GM18517 (cell line): ENCODE data around the gene NDEL1.

Experiments used
- ATAC-seq: cut with Tn5 transposase; IDR thresholded peaks from one replicate; pipeline ENCODE4 v1.9.1; 2021; ENCODE audit warnings: mild to moderate bottlenecking, moderate library complexity; ENCODE audit not compliant: unreplicated experiment

The NDEL1 gene

DNA sequence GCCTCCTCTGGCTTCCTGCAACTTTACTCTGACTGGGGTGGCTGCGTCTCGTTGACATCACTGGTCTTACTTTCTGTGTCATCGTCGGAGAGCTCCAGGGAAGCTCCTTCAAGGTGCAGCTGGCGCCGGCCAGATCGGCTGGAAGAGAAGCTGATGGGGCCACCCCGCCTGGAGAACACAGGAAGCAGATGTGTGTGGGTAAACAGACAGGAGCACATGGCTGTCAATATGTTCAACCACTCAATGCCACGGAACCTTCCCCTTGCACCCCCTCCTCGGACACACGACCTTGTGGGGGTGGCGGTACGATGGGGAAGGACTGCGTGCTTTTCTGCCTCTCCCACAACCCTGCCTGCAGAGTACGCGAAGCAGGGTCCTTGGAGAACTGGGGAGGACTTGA, 40.1 kb downstream of the NDEL1 start:
- no peak for ATAC-seq

DNA sequence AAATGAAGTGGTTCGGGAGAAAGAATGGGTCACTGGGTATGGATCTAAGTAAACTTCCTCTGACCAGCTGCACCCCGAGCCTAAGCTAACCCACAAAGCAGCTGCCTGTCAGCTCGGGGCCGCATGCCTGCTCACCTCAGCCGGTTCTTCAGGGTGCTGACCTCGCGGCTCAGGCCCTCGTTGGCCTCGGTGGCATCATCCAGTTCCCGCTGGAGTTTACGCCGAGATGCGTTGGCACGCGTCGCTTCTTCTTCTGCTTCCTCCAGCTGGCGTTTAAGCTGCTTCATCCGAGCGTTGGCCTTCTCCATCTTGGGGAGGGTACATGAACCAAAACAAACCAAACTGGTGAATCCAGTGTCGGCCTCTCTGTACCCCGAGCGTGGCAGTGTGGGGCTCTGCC, 41.1 kb downstream of the NDEL1 start:
- ATAC-seq: no peak

DNA sequence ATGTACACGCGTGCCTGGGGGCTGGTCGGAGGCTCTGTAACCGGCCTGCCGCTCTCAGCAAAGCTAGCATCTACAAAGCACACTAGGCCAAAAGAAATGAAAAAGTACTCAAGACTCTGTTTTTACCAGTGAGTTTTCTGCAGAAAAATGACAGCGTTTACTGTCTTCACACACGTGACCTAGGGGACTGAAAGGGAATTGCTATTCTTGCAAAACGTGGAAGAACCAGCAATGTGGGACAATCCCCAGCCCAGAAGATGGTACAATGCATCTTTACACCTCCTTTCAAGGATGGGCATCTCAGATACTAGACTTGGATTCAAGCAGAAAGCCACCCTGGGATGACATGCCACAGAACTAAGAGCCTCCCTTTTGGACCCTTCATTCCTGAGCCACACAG, 41.5 kb downstream of the NDEL1 start:
- no peak for ATAC-seq

DNA sequence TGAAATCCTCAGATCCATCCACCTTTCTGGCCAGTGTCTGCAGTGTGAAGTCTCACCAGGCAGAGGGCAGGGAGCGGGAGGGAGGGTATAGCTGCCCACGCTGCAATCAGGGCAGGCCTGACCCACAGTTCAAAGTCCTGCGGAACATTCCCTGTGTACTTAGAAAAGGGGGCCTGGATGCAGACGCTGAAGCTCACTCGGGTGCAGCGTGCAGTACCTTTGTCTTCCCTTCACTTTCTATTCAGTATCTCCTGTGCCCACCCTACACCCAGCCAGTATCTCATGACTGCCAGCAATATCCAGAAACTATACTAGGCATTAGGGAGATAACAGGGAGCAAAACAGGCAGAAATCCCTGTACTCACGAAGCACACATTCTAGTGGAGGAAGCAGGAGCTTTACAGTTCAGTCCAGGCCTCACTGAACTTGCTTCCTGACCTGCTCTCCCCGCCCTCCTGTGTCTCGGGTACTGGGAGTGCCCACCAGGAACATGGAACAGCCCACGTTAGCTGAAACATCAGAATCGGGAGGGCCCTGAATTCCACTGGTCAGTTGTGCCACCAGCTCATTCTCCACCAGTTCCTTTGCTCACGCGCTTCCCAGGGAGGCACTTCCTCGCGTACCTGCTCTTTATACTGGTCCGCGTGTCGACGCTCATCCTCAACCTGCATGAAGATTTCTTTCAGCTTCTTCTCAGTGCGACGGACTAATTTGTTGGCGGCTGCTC, 42.2 kb downstream of the NDEL1 start:
- no peak for ATAC-seq

DNA sequence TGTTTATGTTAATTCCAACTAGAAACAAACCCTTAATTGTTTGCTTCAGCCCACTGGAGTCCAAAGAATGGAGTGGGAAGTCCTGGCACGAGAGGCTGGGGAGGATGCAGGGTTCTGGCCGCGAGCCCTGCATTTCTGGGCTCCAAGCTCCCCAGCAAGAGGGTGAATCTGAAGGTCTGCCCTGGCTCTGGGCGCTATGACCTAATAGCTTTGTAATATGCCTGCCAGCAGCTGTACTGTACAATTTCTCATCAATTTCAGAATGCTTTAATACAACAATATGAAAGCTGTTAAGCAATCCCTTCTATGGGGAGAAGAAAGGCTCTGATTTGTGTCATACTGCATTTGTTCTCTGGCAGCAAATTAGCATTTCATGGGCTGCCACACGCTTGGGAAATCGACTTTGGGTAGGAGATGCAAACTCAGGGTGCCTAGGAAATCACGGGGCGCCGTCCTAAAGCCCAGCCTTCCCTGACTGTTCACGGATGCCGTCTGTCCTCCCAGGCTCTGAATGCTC, 43.8 kb downstream of the NDEL1 start:
- no peak for ATAC-seq

DNA sequence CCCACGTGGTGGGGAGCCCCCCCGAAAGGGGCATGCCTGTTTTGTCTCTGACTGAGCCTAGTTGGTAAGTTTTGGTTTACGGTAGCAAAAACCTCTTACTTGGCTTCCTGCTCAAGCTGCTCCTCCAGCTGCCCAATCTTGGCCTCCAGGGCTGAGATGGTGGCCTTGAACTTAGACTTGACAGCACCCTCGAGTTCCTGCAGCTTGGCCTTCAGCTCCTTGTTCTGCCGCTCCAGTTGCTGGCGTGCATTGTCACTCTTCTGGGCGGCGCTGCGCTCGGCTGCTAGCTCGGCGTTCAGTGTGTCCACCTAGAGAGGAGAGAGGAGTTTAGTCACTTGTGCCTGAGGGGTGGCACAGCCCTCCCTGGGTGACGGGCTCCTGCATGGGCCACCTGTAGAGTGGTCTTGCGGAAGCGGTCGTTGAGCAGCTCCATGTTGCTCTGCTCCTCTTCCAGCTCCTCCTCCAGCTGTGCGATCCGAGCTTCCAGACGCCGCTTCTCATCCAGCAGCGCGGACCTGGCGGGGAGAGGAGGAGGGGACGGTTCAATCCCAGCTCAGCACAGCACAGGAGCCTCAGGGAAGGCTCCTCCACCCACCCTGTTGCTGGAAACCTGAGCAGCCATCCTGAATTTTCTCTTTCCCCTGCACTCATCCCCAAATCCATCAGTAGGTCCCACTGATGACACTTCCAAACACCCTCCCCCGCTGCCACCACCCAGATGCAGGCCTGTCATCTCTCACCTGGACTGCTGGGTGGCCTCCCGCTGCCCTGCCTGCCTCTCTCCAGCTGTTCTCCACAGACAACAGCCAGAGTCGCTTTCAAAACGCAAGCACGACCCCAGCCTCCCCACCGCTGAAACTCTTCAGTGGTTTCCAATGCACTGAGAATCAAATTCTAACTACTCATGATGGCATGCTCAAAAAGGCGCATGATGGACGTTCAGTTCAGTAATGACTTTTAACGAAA, 44.6 kb downstream of the NDEL1 start:
- ATAC-seq: no peak

DNA sequence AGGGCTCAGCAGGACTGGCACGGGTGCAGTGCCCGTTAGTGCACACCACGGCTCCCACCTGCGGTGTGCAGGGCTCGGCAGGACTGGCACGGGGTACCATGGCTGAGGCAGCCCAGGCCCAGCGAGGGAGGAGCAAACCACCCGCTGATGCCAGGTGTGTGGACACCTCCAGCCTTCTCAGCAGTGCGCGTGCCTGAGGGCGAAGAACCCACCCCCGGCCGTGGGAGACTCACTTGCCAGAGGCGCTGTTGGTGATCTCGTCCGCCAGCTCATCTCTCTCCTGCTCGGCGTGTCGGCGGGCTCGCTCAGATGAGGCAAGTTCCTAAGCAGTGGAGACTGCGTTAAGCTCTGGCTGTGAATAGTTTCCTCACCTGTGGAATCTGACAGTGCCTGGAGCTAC, 45.4 kb downstream of the NDEL1 start:
- no peak for ATAC-seq

DNA sequence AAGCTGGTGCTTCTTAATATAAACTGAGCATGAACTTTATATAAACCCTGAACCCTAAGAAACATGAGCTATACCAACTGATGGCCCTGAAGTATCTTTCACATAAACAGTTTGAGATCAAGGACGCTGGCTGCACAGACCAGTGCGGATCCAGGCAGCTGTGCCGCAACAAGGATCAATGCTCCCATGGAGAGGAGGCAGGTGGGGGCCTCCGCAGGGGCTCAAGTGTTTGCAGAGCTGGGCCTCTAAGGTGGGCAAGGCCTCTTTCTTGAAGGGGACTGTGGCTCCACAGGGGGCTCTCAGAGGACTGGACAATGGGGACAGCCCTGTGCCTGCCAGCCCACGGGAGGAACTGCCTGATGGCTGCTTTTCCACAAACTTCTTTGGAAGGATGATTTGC, 46.0 kb downstream of the NDEL1 start:
- no peak for ATAC-seq

DNA sequence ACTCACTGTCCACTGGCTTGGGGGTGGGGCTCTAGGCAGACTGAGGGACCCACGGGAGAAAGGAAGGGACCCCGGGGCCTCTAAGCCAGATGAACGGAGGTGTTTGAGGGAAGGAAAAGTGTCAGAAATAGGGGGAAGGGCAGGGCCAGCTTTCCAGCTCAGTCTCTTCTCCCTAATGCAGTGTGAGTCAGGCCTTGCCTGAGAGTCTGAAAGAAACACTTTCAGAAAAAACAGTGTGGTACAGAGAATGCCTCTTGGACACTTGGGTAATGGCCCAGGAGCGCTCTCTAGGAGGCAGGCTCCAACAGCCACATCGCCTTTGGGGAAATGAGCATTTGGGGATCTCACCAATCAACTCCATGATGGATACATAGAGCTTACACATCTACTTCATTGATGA, 46.9 kb downstream of the NDEL1 start:
- ATAC-seq: no peak

DNA sequence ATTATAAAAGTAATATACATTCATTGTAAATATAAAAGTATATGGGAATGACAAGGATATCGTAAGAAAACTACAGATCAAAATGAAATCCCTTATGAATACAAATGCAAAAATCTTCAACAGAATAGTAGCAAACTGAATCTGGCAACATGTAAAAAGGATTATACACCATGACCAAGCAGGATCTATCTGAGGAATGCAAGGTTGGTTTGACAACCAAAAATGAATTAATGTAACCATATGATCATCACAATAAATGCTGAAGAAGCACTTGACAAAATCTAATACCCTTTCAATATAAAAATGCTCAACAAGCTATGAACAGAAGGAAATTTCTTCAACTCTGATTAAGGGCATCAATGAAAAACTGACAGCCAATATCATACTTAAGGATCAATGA, 48.8 kb downstream of the NDEL1 start:
- no peak for ATAC-seq

DNA sequence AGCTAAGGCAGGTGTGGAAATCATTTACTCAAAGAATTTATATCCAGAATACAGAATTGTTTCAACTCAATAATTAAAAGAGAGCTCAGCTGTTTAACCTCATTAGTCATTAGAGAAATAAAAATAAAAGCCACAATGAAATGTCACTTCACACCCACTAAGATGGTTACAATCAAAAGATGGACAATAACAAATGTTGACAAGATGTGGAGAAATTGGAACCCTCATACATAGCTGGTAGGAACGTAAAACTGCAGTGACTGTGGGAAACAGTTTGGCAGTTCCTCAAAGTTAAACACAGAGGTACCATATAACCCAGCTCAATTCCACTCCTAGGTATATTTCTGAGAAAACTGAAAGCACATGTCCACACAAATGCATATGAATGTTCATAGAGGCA, 49.8 kb downstream of the NDEL1 start:
- ATAC-seq: no peak

DNA sequence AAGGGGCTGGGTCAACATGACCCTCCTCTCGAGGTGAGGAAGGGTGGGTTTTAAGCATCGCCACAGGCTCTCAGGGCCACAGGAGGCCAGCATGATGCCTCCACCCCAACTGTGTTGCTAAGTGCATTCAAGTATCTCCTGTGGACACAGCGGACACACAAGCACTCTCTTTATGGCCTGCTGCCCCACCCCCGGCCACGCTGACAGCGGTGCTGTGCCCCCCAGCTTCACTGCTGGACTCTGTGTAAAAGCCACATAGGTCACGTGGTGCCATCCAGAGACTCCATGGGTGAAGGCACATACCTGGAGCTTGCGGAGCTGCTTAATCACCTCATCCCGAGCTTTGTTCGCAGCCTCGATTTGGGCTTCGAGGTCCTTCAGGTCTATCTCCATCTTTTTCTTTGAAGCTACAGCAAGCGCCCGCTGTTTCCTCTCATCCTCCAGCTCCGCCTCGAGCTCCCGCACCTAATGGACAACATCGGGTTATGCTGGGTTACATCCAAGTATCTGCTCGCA, 51.5 kb downstream of the NDEL1 start:
- ATAC-seq: no peak

DNA sequence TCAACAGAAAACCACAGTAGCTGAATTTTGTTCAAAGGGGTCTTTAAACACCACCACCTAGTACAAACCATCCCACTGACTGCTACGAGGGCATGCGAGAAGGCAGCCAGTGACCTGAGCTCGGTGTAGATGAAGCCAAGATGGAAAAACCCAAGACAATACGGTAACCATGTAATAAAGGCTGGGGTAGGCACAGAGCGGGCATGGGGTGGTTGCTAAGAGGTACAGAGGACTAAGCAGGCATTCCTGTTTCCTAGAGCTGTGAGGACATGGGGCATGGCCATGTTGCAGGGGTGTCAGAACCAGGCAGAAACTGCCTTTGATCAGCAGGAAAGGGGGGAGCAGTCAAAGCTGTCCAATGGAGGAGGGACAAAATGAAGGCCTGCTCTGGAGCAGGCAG, 52.1 kb downstream of the NDEL1 start:
- no peak for ATAC-seq

DNA sequence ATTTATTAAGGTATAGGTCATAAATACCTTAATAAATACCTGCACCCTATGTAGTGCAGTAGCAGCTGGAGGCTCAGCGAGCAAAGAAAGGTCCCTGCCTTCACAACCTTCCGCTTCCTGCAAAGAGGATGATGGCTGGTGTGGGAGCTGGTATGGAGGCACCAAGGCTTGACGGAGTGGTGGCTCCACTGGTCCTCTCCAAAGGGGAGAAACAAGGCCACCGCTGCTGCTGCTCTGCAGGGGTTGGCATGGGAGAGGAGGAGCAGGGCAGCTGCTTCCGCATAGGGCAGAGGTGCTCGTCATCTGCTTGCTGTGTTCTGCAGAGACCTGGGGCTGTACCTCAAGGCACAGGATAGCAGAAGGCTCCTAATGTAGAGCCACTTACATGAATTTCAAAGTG, 52.8 kb downstream of the NDEL1 start:
- no peak for ATAC-seq

DNA sequence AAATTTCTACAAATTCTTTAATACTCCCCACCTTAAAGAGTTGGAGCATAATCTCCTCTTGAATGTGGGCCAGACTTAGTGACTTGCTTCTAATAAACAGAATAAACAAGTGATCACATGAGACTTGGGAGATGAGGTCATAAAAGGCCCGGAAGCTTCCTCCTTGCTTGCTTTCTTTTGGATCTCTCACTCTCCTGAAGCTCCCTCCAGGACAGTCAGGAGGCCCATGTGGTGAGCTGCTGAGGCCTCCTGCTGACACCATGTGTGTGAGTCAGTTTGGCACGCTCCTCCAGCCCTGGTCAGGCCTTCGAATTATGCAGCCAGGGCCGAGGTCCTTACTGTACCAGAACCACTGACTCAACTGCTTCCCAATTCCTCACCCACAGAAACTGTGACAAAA, 53.2 kb downstream of the NDEL1 start:
- ATAC-seq: no peak

DNA sequence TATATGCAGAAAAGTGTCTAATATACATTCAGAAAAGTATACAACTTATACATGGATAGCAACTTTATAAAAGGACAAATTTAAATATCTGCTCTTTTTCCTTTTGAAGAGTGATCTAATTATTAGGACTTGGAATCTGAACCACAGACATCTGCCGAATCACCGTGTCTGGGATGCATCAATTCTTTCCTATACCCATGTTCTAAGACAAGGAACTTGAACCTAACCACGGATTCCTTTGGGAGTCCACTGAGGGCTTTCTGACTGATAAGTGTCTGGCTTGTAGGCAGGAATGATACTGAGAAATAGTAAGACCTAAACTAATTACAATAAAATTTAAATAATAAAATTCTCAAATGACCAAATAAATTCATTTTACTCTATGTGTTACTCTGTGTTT, 54.2 kb downstream of the NDEL1 start:
- ATAC-seq: no peak

DNA sequence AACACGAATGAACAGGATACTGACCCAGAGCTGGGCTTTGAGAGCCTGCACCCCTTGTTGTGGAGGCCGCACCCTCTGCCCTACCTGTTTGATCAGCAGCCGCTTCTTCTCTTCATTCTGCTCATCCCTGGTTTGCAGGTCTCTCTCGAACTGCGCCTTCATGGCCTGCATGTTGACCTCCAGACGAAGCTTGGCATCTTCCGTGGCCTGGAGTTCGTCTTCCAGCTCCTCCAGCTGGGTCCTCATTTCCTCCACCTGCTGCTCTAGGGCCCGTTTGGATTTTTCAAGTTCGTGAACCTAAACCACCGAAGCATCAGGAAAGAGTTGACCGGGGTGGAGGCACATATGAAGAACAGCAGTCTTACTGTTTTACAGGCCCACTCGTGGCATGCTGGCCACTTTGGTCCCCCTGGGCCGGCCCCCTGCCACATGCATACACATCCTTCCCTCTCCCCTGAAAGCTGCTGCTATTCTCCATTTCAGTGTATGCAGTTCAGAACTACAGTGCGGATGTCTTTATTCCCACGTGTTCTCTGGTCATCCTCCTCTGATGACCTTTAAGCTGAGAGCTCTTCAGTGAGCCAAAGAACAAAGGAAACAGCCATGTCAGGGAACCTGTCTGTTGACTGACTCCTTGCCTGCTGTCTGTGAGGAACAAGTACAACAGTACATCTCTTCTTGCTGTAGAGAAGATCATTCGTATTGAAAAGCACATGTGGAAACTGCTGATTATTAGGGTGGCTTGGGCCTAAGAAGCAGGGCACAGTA, 54.8 kb downstream of the NDEL1 start:
- ATAC-seq: no peak

DNA sequence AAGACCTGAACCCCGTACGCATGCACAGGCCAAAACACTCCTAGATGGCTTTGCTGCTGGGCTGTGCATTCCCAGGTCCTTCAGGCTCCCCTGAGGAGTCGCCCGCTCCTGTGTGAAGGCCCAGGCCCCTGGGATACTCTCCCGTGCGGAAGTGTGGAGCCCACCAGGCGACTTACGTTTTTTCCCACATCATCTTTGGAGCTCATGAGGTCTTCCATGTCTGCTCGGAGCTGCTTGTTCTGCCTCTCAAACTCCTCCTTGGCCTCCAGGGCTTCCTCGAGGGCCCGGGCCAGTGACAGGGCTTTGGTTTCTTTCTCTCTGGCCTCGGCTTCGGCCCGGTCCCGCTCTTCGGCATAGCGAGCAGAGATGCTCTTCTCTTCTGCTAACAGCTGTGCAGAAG, 56.4 kb downstream of the NDEL1 start:
- no peak for ATAC-seq

DNA sequence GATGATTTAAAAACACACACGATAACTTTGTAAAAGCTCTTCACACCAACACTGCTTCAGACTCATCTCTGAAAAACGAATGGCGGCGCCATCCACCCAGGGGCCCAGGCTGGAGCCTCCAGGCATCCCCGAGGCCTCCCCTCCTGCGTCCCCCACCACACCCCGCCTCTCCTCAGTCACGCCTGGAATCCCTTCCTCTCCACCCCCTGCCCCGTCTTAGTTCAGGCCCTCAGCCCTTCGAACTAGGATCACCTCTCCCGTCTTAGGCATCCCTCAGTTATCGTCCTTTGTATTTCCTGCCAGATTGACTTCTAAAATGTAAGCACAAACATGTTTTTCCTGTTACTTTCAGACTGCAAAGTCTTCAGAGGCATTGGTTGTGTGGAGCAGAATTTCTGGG, 58.3 kb downstream of the NDEL1 start:
- no peak for ATAC-seq

DNA sequence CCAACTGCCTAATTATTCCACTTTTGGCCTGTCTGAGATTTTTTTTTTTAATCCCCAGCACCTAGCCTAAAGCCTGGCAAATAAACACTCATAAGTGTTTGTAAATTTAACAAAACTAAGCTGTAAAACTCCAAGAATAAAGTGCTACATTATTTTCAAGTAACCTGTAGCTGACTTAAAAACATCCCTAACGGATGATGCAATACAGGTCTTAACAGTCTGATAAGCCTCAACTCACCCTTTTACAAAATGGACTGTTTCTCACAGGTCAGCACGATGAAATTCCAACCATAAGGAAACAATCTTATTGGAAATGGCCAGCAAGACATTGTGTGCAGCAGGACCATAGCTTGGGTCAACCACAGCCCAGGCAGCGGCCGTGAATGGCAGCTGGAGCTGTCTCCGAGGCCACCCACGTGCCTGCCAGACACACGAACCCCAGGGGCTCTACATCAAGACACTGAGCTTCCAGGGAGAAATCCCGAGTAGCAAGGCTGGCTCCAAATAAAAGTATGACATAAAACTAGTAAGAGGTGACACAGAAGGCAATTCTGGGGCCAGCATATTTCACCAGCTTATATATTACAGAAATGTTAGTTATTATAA, 58.9 kb downstream of the NDEL1 start:
- ATAC-seq: no peak

DNA sequence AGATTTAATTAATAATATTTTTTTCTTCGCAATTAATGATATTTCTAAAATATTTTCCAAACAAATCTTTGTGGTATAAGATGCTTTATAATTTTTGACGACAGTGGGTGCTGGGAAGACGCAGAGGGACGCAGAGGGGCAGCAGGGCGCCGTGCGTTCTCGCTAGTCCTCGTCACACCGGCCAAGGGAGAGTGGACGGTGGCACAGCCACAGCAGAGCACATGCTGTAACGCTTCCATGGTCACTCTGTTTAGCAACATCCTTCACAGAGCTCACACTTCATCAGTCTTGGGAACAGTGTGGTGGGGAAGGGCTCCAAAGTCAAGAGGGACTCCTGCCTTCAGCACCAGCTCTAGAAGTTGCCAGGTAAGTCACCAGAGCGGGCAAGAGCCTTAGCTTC, 60.4 kb downstream of the NDEL1 start:
- no peak for ATAC-seq
